HuH-7 (cell line): ENCODE results near the gene SORCS2.

Experiments used
- DNase-seq: peaks from one replicate; pipeline ENCODE4 v3.0.0; 2011; ENCODE audit warnings: low spot score

SORCS2 gene

DNA sequence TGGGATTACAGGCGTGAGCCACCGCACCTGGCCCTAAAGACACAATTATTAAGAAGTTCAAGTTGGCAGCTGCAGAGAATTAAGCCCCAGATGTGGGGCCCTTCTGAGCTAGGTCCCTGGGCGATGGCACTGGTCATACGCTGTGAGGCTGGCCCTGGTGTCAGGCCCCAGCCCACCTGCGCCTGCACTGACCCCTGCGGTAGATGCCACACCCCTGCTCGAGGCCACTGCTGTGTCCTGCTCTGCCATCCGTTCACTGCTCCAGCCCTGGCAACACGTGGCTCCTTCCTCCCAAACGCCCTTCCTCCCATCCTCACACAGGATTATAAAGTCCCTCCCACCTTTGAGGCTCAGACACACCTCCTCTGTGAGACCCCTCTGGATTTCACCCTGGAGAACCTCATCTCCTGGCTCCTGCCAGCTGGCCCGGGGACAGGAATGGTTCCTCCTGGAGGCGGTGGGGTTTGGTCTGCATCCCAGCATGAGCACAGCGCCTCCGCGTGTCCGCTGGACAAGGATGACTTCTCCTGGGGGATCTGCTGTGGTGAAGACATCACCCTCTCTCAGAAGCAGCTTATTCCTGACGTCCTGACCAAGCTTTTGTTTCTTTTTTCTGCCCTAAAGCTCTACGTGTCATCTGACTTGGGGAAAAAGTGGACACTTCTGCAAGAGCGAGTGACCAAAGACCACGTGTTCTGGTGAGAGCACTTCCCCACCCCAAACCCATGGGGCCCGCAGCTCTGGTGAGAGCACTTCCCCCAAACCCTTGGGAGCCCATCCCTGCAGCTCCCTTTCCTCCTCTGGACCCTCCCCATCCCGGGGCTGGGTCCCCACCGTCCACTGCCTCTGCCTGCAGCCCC is 461.4 kb downstream of the SORCS2 start:
- DNase-seq = no peak

DNA sequence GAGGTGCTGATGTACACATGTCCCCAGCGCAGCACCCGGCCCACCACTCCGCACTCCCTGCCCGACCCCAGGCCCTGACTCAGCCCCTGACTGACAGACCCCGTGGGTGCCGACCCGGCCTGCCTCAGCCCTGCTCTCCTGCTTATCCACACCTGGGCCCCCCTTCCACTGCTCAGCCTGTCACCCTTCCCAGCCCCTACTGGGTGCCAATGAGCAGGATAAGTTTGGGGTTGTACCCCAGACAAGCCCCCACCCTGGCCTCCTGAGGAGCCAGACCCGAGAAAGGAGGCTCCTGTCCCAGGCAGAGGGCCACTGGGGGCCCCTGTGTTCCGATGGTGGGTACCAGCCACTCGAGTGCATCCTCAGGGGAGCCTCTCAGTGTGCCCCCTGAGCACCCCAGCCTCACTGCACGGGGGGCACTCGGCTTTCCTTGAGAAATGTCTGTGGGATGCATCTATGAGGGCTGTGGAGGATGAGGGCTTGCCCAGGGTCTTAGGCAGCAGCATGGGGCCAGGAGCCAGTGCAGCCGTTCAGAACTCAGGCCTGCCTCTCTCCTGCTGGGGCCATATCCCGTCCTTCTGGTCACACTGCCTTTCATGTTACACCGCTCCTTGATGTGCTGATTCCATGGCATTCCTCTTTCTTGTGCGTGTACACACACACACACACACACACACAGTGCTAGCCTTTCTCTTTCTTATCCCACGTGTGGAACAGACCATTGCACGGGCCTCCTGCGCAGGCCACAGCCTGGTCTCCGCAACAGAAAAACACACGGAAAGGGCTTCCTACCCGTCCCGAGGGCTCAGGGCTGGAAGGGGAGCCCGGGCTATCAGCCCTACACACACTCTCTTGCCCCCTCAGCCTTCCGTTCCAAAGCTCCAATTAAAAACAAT is 462.5 kb downstream of the SORCS2 start:
- no peak for DNase-seq

DNA sequence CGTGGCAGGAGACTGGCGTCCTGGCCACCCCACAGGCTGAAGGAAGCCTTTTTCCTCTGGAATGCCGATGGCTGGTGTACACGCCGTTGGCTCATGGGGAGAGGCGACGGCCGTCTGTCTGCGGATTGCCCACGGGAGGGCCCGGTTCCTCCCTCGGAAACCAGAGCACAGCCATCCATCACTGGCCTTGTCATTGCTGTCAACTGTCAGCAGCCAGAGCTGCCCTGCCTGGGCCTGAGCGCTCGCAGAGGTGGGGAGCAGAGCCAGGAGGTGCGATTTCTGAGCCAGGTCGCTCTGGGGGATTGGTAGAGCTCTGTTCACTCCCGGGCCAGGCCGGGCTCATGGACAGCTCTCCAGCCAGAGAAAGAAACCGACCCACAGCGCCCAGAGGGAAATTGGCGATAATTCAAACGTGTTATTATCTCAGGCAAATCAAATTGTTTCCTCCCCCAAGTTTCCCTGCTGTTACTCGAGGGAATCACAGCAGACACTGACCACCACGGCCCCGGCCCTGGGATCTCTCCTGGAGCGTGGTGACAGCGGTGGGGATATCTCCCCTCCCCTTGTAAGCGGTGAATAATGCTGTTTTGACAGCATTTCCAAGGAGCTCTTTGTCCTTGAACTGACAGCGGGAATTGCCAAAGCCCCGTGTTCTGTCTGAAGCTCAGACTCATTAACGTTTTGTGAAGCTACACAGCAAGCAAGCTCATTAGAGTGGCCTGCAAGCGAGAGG is 463.3 kb downstream of the SORCS2 start:
- DNase-seq = no peak

DNA sequence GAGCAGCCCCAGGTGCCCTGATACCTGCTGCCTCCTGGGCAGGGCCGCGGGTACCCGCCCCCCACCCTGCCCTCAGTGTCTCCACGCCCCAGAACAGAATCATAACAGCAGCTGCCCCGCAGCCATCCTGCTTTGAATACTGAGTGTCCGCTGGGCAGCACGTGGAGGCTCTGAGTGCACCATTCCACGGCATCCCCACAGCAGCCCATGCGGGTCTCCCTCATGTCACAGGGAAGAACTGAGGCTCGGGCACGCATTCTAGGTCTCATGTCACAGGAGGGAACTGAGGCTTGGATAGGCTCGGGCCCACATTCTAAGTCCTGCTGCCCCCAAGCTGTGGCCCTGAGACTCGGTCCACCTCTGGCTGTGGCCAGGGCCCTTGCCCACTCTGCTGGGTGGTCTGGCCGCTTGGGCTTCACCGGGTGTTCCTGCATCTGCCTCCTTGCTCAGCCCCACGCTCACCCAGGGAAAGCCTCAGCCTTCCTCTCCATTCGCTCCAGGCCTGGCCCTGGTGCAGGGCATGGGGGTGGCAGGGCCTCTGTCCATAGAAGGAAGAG is 464.0 kb downstream of the SORCS2 start:
- no peak for DNase-seq

DNA sequence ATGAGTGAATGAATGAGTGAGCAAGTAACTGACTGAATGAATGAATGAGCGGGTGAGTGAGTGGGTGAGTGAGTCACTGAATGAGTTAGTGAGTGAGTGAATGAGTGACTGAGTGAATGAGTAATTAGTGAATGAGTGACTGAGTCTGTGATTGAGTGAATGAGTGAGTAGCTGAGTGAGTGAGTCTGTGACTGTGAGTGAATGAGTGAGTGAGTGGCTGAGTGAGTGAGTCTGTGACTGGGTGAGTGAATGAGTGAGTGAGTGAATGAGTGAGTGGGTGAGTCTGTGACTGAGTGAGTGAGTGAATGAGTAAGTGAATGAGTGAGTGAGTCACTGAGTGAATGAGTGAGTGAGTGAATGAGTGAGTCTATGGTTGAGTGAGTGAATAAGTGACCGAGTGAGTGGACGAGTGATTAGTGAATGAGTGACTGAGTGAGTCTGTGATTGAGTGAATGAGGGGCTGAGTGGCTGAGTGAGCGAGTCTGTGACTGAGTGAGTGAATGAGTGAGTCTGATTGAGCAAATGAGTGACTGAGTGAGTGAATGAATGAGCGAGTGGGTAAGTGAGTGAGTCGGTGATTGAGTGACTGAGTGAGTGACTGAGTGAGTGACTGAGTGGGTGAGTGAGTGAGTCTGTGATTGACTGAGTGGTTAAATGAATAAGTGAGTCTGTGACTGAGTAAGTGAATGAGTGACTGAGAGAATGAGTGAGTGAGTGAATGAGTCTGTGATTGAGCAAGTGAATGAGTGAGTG is 465.4 kb downstream of the SORCS2 start:
- DNase-seq = no peak

DNA sequence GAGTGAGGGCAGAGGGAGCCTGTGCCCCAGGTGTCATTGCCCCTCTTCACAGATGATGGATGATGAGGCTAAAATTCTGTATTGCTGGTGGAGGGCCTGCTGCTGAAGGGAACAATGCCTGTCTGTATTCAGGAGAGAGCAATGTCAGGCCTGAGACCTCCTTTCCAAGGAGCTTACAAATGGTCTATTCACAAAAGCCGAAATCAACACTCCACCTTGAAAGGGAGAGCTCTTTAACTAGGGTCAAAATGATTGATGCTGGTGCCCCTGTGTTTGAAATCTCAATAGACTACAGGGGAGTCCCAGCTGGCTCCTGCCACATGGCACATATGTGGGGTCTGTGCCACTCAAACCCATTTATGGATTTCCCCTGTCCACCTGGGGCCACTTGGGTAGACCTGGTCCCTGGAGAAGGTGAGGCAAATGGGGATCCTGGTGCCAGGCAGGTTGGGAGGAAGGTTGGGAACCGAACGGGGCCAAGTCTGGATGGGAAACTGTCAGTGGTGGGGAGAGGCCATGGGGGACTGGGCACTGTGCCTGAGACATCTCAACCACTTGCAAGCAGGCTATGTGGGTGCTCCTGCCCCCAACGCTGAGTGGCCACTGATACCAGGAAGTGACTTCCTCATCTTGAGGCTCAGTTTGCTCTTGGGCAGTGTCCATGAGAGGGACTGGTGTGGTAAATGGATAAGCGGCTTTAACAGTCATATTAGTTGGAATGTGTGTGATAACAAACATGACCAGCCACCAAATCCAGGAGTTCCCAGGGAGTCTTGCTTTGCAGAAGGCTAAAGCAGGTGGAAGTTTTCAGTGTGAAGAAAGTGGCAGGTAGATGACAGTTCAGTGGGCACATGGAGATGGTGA is 466.2 kb downstream of the SORCS2 start:
- DNase-seq = no peak

DNA sequence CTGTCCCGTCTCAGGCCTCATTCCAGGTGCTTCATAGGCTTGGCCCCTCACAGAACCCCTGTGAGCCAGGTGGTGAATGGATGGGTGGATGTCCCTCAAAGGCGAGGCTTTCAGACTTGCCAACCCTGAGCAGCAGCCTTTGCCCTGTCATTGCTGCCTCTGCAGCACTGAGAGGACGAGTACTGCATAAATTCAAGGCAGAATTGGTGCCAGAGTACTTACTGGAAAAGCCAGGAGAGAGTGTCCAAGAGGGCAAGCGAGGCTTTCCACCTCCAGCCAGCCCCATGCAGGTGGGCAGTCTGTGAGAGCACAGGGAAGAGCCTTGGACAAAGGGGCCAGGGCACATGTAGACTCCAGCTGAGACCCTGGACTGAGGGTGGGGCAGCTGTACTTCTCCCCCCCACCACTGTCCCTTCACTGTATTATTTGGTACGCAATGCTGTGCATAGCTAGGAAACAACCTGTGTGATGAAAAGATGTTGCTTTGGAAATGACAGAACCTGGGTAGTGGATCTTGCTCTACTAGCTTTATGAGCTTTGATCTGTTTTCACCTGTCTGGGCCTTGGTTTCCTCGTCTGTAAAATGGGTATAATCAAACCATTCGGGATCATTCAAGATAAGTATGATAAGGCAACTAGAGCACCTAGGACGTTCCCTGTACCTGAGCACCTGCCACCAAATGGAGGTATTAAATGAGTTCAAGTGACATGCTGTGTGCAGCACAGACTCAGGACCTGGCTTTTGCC is 467.3 kb downstream of the SORCS2 start:
- no peak for DNase-seq

DNA sequence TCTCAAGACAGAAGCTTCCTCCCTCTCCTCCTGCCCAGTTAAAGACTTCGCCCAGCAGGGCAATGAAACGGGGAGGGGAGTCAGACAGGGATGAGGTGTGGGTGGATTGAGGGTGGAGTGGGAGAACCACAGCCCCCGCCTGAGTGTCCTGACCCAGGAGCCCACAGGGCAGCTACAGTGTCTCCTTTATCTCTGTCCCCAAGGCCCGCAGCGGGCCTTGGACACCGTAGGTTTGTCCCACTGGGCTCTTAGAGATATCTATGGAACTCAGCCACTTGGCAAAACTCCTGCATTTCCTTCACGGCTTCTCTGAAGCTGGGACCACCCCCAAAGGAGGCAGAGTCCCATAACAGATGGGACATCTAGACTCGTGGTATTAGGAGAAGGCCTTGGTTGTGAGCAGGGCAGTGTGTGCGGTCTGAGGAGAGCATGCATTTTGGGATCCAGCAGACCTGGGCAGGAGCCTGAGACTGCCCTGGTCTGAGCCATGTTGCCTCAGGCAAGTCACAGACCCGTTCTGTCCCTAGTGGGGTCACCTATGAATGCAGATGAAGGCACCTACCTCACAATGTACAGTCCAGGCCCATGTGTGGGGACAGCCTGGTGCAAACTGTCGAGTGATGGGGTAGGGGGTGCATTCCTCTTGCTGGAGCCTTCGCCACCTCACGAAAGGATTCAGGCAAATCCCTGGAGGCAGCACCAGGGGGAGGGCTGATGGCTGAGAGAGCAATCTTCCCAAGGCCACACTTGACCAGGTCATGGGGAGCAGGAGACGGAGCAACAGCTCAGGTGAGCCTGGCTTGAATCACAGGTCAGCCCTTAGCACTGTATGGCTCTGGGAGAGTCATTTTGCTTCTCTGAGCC is 468.1 kb downstream of the SORCS2 start:
- DNase-seq = no peak

DNA sequence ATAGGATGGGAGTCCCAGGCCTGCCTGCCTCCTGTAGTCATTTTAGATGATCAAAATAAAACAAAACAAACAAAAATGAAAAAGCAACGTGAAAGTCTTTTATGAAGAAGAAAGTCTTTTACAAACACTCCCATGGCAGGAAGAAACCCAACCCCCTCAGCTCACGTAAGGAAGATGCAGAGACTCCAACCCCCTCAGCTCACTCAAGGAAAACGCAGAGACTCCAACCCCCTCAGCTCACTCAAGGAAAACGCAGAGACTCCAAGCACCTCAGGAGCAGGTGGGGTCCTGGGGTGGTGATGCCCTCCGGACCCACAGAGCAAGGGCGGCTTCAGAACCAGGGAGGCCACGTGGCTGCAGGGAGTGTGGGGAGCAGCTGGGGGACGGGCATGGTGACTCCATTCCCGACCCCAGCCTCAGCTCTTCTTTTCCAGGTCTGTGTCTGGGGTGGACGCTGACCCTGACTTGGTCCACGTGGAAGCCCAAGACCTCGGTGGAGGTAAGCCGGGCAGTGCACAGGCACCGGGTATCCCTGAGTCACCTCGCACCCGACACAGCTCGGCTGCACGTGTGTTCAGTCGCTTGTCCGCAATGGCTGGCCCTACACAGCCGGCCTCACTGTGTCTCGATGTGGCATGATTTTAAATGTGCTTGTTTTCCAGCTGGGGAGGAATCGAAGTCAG is 468.9 kb downstream of the SORCS2 start:
- no peak for DNase-seq

DNA sequence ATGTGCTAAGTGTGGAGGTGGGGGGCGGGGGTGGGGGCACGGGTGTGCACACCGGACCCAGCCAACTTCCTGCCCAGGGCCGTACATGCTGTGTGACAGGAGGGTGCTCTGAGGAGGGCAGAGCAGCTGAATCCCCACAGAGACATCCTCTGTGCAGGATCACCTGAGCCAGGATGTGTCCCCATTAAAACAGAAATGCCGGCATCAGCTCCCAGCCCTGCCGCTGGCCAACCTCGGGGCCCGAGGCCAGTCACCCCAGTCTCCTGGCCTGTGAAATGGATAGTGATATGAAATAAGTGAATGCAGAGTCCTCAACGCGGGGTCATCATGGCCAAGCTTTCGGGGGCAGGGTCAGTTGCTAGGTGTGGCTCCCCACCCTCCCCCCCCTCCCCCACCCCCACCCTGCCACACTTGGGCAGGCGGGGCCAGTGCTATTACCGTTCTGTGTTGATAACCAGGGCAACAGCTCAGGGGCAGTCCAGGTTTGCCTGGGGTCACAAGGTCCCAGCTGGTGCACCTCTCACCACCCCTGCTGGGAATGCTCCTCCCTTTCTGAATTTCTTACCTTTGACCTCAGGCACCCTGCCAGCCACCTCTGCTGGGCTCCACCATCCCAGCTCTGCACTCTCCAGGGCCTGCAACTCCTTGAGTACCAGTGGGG is 469.6 kb downstream of the SORCS2 start:
- DNase-seq = no peak

DNA sequence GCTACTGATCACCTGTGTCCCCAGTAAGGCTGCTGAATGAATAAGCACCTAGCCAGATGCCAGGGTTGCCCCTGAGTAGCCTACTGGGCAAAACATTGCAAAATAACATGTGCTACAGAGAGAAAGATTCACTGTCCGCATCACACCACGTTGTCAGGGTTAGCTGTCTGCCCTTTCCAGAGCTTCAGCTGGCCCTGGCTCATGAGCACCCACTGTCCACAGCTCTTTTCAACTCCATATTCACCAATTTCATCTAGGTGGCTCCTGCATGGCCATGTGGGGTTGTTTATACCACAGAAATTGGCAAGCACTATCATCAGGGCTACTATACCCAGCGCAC is 470.1 kb downstream of the SORCS2 start:
- DNase-seq = no peak

DNA sequence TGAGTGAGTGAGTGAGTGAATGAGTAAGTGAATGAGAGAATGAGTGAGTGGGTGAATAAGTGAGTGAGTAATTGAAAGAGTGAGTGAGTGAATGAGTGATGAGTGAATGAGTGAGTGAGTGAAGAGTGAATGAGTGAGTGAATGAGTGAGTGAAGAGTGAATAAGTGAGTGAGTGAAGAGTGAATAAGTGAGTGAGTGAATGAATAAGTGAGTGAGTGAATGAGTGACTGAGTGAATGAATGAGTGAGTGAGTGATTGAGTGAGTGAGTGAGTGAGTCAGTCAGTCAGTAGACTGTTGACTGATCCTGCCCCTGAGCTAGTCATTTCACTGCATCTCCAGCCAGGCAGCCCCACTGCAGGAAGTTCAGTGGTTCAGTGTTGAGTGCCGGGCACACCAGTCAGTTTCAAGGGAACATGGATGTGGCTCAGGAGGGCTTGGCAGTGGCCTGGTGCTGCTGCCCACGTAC is 470.8 kb downstream of the SORCS2 start:
- no peak for DNase-seq

DNA sequence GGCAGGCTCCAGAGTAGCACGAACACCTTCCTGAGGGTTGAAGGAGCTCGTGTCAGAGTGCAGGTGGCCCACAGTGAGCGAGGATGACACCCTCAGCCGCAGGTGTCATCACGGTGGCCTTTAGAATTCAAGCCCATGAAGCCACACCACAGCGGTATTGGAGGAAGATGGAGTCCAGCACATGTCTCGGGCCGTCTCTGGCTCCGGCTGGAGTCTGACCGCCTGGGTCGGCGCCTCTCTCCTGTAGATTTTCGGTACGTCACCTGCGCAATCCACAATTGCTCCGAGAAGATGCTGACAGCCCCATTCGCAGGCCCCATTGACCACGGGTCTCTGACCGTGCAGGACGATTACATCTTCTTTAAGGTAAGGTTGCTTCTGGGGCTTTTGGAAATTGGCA is 471.8 kb downstream of the SORCS2 start:
- DNase-seq = no peak

DNA sequence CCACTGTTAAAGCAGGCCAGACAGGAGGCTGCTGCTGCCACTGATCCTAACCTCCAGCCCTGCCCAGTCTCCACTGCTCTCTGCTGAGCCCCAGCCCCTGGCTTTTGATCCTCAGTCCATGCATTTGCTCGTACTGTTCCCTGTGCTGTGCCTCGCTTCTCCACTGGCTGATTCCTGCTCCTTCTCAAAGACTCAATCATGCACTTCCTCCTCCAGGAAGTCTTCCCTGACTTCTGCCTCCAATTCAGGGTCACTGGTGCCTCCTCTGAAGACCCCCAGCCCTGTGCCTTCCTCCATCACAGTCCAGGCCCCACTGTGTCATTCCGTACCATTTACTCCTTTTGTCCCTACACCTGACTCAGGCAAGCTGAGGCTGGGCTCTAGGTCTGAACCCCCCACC is 473.0 kb downstream of the SORCS2 start:
- no peak for DNase-seq

DNA sequence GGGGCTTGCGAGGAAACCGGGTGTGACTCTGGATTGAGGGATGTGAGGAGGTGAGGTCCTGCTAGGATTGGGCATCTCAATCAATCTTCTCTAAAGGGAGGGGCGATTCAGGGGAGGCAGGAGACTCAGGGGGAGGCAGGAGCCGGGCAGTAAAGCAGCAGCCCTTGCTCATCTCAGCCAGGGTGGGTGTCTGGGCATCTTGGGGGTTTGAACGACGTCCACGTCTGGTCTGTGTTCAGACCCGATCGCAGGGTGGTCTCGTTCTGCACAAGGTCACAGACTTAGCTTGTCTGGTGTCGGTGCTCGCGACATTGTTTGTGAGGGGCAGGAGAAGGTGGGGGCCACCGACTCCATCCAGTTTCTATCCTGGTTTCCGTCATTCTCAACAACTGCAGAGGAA is 473.7 kb downstream of the SORCS2 start:
- no peak for DNase-seq

DNA sequence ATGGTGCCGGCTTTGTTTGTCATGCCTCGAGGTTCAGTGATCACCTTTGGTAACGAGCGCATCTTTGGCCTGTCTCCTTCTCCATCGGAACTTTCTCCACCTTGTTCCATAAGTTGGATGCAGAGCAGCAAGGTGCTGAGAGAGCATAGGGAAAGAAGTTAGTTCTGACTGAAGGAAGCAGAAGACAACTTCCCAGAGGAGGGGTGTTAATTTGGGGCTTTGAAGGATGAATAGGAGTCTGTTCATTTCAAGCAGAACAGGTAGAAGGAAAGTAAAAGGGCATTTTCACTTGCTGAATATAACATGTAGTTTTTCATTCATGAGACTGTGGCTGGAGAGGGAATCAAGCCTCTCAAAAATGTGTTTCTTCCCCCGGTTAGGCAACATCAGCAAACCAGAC is 474.4 kb downstream of the SORCS2 start:
- no peak for DNase-seq

DNA sequence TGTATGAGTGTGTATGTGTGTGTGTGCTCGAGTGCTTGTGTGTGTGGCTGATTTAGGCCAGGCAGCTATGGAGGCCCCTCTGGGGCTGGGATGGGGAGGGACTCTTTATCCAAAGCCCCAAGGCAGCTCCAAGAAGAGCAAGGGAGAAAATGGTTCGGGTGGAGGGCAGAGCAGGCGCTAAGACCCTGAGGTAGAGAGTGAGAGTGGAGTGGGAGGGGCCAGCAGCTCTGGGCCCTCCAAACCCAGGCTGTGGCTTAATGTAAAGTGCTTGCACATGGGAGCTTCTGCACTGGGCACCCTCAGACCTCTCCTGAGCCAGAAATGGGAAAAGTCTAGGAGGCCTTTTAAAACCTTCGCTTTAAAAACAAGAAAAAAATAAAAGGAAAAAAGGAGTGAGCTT is 475.9 kb downstream of the SORCS2 start:
- no peak for DNase-seq

DNA sequence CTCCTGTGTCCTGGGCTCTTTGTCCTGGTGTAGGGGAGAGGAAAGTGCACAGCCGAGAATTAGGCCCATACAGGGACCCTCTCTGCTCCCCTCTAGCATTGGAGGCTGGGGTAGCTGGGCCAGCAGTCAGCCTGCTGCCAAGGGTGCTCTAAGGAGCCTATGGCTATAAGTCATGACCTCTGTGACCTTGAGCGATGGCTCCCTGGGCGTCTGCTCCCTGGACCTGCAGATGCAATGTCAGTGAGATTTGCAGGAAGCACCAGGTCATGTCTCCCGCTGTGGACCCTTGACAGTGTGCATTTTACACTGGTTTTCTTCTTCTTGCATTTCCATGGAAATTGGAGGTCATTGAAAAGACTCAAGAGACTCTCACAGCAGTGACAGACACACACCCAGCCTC is 476.5 kb downstream of the SORCS2 start:
- DNase-seq = no peak
